Measurements from ENCODE around the gene NPIPA1. TPM values are rescaled to one million over a fixed set of nuclear protein-coding genes. Genes with fewer than 3 reads are reported as not detected.
"Not testable (repeated sequence)": the region's sequence is repeated elsewhere in the genome, so short reads cannot be mapped to it uniquely, and the experiment has no call there.

NPIPA1 gene
- 55.6 and 62.7 TPM in 2 replicates for polyA plus RNA-seq (2011; rRNA removed)
- 45.4 and 59.4 TPM in 2 replicates for polyA plus RNA-seq (2012; cell fraction: cytosol; rRNA removed)
- 191 and 201 TPM in 2 replicates for polyA plus RNA-seq (2012; cell fraction: nucleus; rRNA removed)
- 55.4 to 61.2 TPM (median 59.9 TPM) in 3 replicates for polyA plus RNA-seq (2017; fragmentation: RNase III; extraction: RNeasy Plus Mini Kit Qiagen cat#74134 plus additional on column Dnase treatment)
- 11.1 and 16.3 TPM in 2 replicates for polyA minus RNA-seq (2011; rRNA and poly(A)+ RNA removed)

GRCh38 chr16:14937143-14937542 is at the start of gene NPIPA1:
NPIPA1 (plus strand) TSS chr16:14937443; CDS start chr16:14937443, 0 bp downstream.
- POLR2A ChIA-PET; H3K9me3 ChIP-seq; CTCF ChIA-PET; H3K4me2 ChIP-seq; H3K27ac ChIP-seq; ATAC-seq; DNase-seq (ENCODE audit: low read depth in 1 of 2, low spot score in 1 of 2); H3K4me1 ChIP-seq; H3K4me3 ChIP-seq; FAIRE-seq: not testable (repeated sequence)
- no CpG with 5 or more reads among the region's 4 CpGs for WGBS (ENCODE audit: missing lambda C conversion rate)

- H3K4me2 ChIP-seq; POLR2A ChIA-PET; ATAC-seq; H3K9me3 ChIP-seq; H3K4me3 ChIP-seq; H3K27ac ChIP-seq; DNase-seq (ENCODE audit: low read depth in 1 of 2, low spot score in 1 of 2); CTCF ChIA-PET; FAIRE-seq; H3K4me1 ChIP-seq: not testable (repeated sequence)
- WGBS (ENCODE audit: missing lambda C conversion rate), result 78% methylated on average over 3 of the region's 6 CpGs
Observed at GRCh38 chr16:14892111-14892510, 45.1 kb upstream of the NPIPA1 start.

- ATAC-seq; DNase-seq (ENCODE audit: low read depth in 1 of 2, low spot score in 1 of 2); H3K4me2 ChIP-seq; H3K9me3 ChIP-seq; H3K4me3 ChIP-seq; FAIRE-seq; POLR2A ChIA-PET; H3K27ac ChIP-seq; H3K4me1 ChIP-seq; CTCF ChIA-PET: not testable (repeated sequence)
- 90% methylated on average over 12 of the region's 14 CpGs for WGBS (ENCODE audit: missing lambda C conversion rate)
Observed at GRCh38 chr16:14895382-14895781, 41.9 kb upstream of the NPIPA1 start.

- DNase-seq (ENCODE audit: low read depth in 1 of 2, low spot score in 1 of 2); H3K27ac ChIP-seq; CTCF ChIA-PET; ATAC-seq; H3K4me1 ChIP-seq; H3K4me2 ChIP-seq; POLR2A ChIA-PET; H3K4me3 ChIP-seq; FAIRE-seq; H3K9me3 ChIP-seq: not testable (repeated sequence)
- 72% methylated on average over 8 of the region's 9 CpGs for WGBS (ENCODE audit: missing lambda C conversion rate)
Observed at GRCh38 chr16:14896023-14896422, 41.2 kb upstream of the NPIPA1 start.

- H3K27ac ChIP-seq; POLR2A ChIA-PET; H3K4me3 ChIP-seq; H3K9me3 ChIP-seq; H3K4me2 ChIP-seq; FAIRE-seq; H3K4me1 ChIP-seq; DNase-seq (ENCODE audit: low read depth in 1 of 2, low spot score in 1 of 2); CTCF ChIA-PET: not testable (repeated sequence)
- WGBS (ENCODE audit: missing lambda C conversion rate), result 65% methylated on average over 6 of the region's 12 CpGs
- peak; percentile 49 to 80; a peak in 4 of 6 replicates for ATAC-seq
- peak in 1 of 2 experiments; percentile 27; a peak in 1 of 5 replicates for TF ChIP-seq RAD21 (conservative IDR thresholded peaks at IDR 0.05 in 1 of 2, IDR thresholded peaks at IDR 0.05 in 1 of 2)
Observed at GRCh38 chr16:14897006-14897664, 40.1 kb upstream of the NPIPA1 start.

- H3K4me1 ChIP-seq; POLR2A ChIA-PET; CTCF ChIA-PET; FAIRE-seq; H3K4me2 ChIP-seq; DNase-seq (ENCODE audit: low read depth in 1 of 2, low spot score in 1 of 2); H3K4me3 ChIP-seq; H3K9me3 ChIP-seq; H3K27ac ChIP-seq; ATAC-seq: not testable (repeated sequence)
- 93% methylated on average over 4 of the region's 4 CpGs for WGBS (ENCODE audit: missing lambda C conversion rate)
Observed at GRCh38 chr16:14898162-14898561, 39.1 kb upstream of the NPIPA1 start.

- DNase-seq (ENCODE audit: low read depth in 1 of 2, low spot score in 1 of 2); H3K4me1 ChIP-seq; H3K9me3 ChIP-seq; POLR2A ChIA-PET; CTCF ChIA-PET; H3K4me2 ChIP-seq; H3K4me3 ChIP-seq; FAIRE-seq; H3K27ac ChIP-seq: not testable (repeated sequence)
- 71% methylated on average over 7 of the region's 8 CpGs for WGBS (ENCODE audit: missing lambda C conversion rate)
- peak; percentile 36 to 56; a peak in 4 of 6 replicates for ATAC-seq
Observed at GRCh38 chr16:14903191-14903957, 33.9 kb upstream of the NPIPA1 start.

GRCh38 chr16:14909744-14910143 is 27.5 kb upstream of the NPIPA1 start:
- FAIRE-seq; H3K4me3 ChIP-seq; CTCF ChIA-PET; H3K9me3 ChIP-seq; DNase-seq (ENCODE audit: low read depth in 1 of 2, low spot score in 1 of 2); H3K4me2 ChIP-seq; POLR2A ChIA-PET; H3K27ac ChIP-seq; H3K4me1 ChIP-seq: not testable (repeated sequence)
- WGBS (ENCODE audit: missing lambda C conversion rate), result 88% methylated on average over 2 of the region's 4 CpGs
- peak; percentile 49 to 52; a peak in 4 of 6 replicates for ATAC-seq

GRCh38 chr16:14910833-14911629 is 26.2 kb upstream of the NPIPA1 start:
- H3K4me1 ChIP-seq; H3K4me2 ChIP-seq; POLR2A ChIA-PET; DNase-seq (ENCODE audit: low read depth in 1 of 2, low spot score in 1 of 2); FAIRE-seq; H3K4me3 ChIP-seq; H3K27ac ChIP-seq; CTCF ChIA-PET; H3K9me3 ChIP-seq: not testable (repeated sequence)
- no CpG with 5 or more reads among the region's 85 CpGs for WGBS (ENCODE audit: missing lambda C conversion rate)
- ATAC-seq, result peak; percentile 93 to 100

GRCh38 chr16:14911954-14912353 is 25.3 kb upstream of the NPIPA1 start:
- H3K27ac ChIP-seq, result peak overlapping the region; percentile 57 to 86; a peak in 5 of 6 replicates
- CTCF ChIA-PET; DNase-seq (ENCODE audit: low read depth in 1 of 2, low spot score in 1 of 2); POLR2A ChIA-PET; H3K4me1 ChIP-seq; FAIRE-seq; H3K9me3 ChIP-seq: not testable (repeated sequence)
- peak overlapping the region; percentile 57 for H3K4me3 ChIP-seq
- H3K4me2 ChIP-seq, result peak overlapping the region; percentile 51; the same call in 1 of the 3 replicates
- 0 out of 6 replicates have a peak, but pooled peaks of 1 of the 2 experiments have one; percentile 41 for ATAC-seq
- WGBS (ENCODE audit: missing lambda C conversion rate), result 2% methylated on average over 17 of the region's 33 CpGs
